DMS 273 (cell line): ENCODE measurements around the gene ZDHHC20.

Experiments
- DNase-seq: peaks from one replicate; lab custom pipeline; 2025; ENCODE audit not compliant: unreplicated experiment; lab: John Stamatoyannopoulos, UW

The ZDHHC20 gene

GRCh38 chr13:21362741-21363140 lies 96.4 kb downstream of the ZDHHC20 start:
- DNase-seq: no peak

GRCh38 chr13:21361706-21362105 lies 97.4 kb downstream of the ZDHHC20 start:
- no peak for DNase-seq

GRCh38 chr13:21361123-21361522 lies 98.0 kb downstream of the ZDHHC20 start:
- DNase-seq: no peak

- DNase-seq: no peak
These were observed 98.6 kb downstream of the ZDHHC20 start for GRCh38 chr13:21360463-21360862.

- no peak for DNase-seq
These were observed 99.2 kb downstream of the ZDHHC20 start for GRCh38 chr13:21359855-21360254.

- DNase-seq: no peak
These were observed 103.8 kb downstream of the ZDHHC20 start for GRCh38 chr13:21355304-21355703.

GRCh38 chr13:21354721-21355120 lies 104.4 kb downstream of the ZDHHC20 start:
- no peak for DNase-seq

GRCh38 chr13:21348488-21349120 lies 110.5 kb downstream of the ZDHHC20 start:
- no peak for DNase-seq

- DNase-seq: no peak
These were observed 111.3 kb downstream of the ZDHHC20 start for GRCh38 chr13:21347753-21348318.

GRCh38 chr13:21344662-21345176 lies 114.4 kb downstream of the ZDHHC20 start:
- no peak for DNase-seq

- DNase-seq: no peak
These were observed 115.4 kb downstream of the ZDHHC20 start for GRCh38 chr13:21343659-21344058.

- DNase-seq: no peak
These were observed 116.2 kb downstream of the ZDHHC20 start for GRCh38 chr13:21342699-21343442.

- DNase-seq: no peak
These were observed 117.3 kb downstream of the ZDHHC20 start for GRCh38 chr13:21341637-21342422.

GRCh38 chr13:21338639-21339278 lies 120.3 kb downstream of the ZDHHC20 start:
- no peak for DNase-seq

- DNase-seq: no peak
These were observed 120.9 kb downstream of the ZDHHC20 start for GRCh38 chr13:21338156-21338555.

- DNase-seq: no peak
These were observed 122.3 kb downstream of the ZDHHC20 start for GRCh38 chr13:21336609-21337349.

- DNase-seq: no peak
These were observed 125.9 kb downstream of the ZDHHC20 start for GRCh38 chr13:21333186-21333585.

- DNase-seq: no peak
These were observed 128.8 kb downstream of the ZDHHC20 start for GRCh38 chr13:21330126-21330861.

- no peak for DNase-seq
These were observed 130.1 kb downstream of the ZDHHC20 start for GRCh38 chr13:21328836-21329477.
